Mesothelial cell of epicardium (in vitro differentiated cells): ENCODE results near the gene TNIP2. TPM values are rescaled to one million over a fixed set of nuclear protein-coding genes. Genes with fewer than 3 reads are reported as not detected.
A peak's percentile ranks its signal among the peaks of the same experiment; 100 is the strongest.

ENCODE experiments used
- DNase-seq, 2 experiments: peaks; one replicate each; pipeline ENCODE4 v3.0.0; 2021; ENCODE audit warnings: low spot score in 2 of 2; ENCODE audit not compliant: unreplicated experiment in 2 of 2
- H3K27ac Mint-ChIP-seq: 2 replicates; pipeline ENCODE4 v1.8.0; 2021; ENCODE audit warnings: mixed read lengths
- H3K27me3 Mint-ChIP-seq: 2 replicates; pipeline ENCODE4 v1.8.0; 2021; ENCODE audit warnings: low read depth, mixed read lengths
- H3K36me3 Mint-ChIP-seq: 2 replicates; pipeline ENCODE4 v1.8.0; 2021; ENCODE audit warnings: mixed read lengths
- H3K4me1 Mint-ChIP-seq: 2 replicates; pipeline ENCODE4 v1.8.0; 2021; ENCODE audit warnings: mixed read lengths
- H3K4me3 Mint-ChIP-seq: 2 replicates; pipeline ENCODE4 v1.8.0; 2021; ENCODE audit warnings: mild to moderate bottlenecking, moderate library complexity, mixed read lengths
- H3K9me3 Mint-ChIP-seq: 2 replicates; pipeline ENCODE4 v1.8.0; 2021; ENCODE audit warnings: mixed read lengths
- total RNA-seq: library from RNA; stranded (reverse); gene quantifications from 3 replicates; pipeline ENCODE4 v1.2.1, GENCODE V29; 2021
- TF ChIP-seq, protein P1 (sequence below): fragments of 200-600 bp; sonication (generic); IDR thresholded peaks from one replicate; pipeline ENCODE4 v1.5.0; 2021; ENCODE audit warnings: antibody characterized with exemption; ENCODE audit not compliant: unreplicated experiment

TNIP2 gene
- total RNA-seq, 1 donor from 2014 or later = 25.0 TPM

DNA sequence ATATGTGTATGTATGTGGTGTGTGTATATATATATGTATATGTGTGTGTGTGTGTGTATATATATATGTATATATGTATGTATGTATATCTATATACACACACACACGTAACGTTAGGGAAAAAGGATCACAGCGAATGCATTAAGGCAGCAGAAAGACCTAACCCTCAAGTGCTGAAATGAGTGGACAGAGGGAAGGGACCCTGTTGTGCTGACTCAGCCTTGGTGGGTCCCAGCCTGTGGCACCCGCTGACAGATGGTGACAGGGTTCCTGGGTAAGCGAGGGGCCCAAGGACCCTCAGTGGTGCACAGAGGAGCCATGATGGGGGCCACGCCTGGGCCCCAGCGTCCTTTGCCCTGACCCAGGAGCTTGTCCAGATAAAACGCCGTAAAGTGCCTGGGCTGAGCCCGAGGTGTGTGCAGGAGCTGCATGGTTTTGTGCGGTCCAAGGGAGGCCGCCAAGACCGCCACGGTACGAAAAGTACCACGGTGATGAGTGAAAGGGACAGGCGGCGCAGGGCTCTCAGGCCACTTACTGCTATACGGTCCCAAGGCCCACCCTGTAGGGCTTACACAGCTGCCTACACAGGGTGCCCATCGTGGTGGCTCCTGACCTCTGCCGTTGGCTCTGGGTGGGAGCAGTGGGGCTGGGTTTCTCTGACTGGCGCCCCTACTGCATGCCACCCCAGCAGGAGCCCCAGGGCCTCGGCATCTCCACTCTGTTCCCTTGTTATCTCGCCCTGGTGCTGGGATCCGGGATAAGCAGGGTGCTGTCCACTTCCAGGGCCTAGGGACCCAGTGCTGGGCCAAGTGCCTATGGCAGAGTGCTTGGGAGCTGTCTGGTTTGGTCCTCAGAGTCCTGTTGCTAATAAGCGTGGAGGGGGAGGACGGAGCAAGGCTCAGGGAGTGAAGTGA is 46.7 kb upstream of the TNIP2 start:
- Mint-ChIP-seq H3K9me3 (no peaks in the 10 kb centered on the region), H3K36me3 (no peaks in the 10 kb centered on the region), H3K4me1 (peaks cover 37% of the 10 kb centered on the region), H3K4me3 (no peak overlapping the region), H3K27me3 (no peaks in the 10 kb centered on the region), H3K27ac (no peak overlapping the region)
- TF ChIP-seq, protein P1, sequence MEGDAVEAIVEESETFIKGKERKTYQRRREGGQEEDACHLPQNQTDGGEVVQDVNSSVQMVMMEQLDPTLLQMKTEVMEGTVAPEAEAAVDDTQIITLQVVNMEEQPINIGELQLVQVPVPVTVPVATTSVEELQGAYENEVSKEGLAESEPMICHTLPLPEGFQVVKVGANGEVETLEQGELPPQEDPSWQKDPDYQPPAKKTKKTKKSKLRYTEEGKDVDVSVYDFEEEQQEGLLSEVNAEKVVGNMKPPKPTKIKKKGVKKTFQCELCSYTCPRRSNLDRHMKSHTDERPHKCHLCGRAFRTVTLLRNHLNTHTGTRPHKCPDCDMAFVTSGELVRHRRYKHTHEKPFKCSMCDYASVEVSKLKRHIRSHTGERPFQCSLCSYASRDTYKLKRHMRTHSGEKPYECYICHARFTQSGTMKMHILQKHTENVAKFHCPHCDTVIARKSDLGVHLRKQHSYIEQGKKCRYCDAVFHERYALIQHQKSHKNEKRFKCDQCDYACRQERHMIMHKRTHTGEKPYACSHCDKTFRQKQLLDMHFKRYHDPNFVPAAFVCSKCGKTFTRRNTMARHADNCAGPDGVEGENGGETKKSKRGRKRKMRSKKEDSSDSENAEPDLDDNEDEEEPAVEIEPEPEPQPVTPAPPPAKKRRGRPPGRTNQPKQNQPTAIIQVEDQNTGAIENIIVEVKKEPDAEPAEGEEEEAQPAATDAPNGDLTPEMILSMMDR = no peak
- no peak for DNase-seq

DNA sequence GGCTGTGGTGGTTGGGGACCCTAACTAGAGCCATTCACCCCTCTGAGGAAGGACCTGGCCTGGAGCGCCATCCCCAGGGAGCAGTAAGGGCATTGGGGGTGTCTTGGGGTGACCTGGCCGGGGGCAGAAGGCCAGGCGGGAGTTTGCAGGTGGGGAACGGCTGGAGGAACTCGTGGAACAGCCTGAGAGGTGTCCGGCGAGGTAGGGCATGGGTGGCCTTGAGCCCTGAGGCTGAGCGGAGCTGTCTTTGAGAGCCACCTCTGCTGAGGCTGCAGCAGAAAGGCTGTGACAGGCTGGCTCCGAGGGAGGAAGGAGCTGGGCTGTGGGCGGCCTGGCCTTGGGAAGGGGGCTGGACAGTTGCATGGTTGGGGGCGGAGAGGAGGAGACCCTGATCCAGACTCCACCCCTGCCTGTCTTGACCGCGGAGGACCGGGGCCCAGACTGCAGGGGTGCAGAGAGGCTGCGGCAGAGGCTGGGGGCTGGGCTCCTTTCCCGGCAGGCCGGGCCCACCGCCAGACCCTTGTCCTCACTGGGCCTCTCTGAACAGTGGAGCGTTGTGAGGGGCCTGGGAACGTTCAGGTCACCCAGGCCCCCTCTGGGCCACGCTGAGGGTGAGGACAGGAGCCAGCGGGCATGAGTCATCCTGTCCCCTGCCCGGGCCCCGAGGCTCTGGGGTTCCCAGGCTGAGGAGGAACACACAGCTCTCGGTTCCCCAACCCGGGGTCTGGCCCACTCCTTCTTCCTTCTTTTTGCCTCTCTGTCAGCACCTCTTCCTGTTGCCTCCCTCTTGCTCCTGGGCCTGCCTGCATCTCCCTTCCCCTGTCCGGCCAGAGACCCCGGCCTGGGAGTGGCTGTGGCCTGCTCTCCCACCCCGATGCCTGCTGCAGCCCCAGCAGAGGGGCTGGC is 44.8 kb upstream of the TNIP2 start:
- Mint-ChIP-seq H3K27me3 (no peaks in the 10 kb centered on the region), H3K9me3 (no peaks in the 10 kb centered on the region), H3K27ac (peak overlapping the region; percentile 82), H3K36me3 (no peaks in the 10 kb centered on the region), H3K4me1 (peaks cover 30% of the 10 kb centered on the region), H3K4me3 (no peak overlapping the region)
- TF ChIP-seq, protein P1 = no peak
- DNase-seq = peak; percentile 38 to 68

DNA sequence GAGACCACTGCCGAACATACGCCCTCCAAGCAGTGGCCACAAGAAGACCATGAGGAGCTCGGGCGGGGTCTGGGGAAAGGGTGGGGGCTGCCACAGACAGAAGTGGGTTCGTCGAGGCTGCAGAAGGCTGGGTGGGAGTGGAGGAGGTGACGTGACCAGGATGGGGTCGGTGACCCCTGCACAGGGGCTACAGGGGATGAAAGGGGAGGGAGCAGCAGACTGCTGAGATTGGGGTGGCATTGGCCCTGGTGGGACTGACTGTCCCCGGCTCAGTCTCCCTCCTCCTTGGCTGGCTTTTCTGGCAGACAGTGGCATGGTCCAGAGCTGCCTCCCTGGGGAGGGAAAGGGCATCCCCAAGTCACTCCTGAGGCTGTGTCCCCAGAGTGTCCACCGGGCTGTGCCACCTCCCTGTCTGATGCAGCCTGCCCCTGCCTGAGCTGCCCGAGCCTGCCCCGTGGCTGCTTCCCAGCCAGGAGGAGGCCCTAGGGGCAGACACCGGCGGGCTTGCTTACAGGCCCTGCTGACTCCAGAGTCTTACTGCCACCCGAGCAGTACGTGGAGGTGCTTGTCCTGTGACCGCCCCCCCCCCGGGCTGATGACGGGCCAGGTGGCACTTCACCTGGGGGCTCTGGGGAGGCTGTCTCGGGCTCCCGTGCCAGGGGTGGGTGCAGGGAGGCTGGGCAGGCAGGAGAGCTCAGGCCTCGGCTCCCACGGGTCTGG is 44.0 kb upstream of the TNIP2 start:
- H3K4me1 Mint-ChIP-seq = peaks cover 28% of the 10 kb centered on the region
- H3K4me3 Mint-ChIP-seq = no peak overlapping the region
- no peak overlapping the region for H3K27ac Mint-ChIP-seq
- H3K36me3 Mint-ChIP-seq = no peaks in the 10 kb centered on the region
- no peaks in the 10 kb centered on the region for H3K9me3 Mint-ChIP-seq
- no peaks in the 10 kb centered on the region for H3K27me3 Mint-ChIP-seq
- TF ChIP-seq, protein P1 = no peak
- DNase-seq = peak in 1 of 2 experiments; percentile 17

DNA sequence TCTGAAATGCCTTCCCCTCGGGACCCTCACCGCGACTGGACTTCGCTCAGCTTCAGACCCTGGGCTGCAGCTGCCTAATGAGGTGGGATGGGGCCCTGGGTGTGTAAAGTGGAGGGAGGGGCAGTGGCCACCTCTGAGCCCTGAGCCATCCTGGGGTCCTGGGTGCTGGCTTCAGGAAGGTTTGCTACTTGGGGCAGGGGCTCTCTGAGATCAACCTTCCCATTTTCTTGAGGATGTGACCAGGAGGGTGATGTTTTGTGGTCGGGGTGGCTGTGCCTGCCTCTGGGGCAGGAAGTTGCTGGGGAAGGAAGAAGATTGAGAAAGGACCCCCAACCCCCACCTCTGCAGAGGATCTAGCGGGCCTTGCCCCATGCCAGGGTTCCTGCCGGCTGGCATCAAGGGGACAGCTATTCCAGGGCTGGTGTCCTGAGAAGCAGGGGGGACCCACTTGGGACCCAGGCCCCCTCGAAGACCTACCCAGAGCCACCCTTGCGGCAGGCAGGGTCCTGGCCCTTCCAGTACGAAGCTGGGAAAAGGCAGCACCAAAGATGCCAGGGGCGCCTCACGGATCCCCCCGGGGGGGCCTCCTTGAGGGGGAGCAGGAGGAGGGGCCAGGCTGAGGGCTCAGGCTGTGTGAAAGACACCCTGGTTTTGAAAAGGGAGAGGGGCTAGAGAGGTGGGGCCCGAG is 43.2 kb upstream of the TNIP2 start:
- H3K27ac Mint-ChIP-seq = peak overlapping the region; percentile 78
- no peak overlapping the region for H3K4me3 Mint-ChIP-seq
- no peaks in the 10 kb centered on the region for H3K27me3 Mint-ChIP-seq
- DNase-seq = no peak
- H3K36me3 Mint-ChIP-seq = no peaks in the 10 kb centered on the region
- no peaks in the 10 kb centered on the region for H3K9me3 Mint-ChIP-seq
- peaks cover 36% of the 10 kb centered on the region for H3K4me1 Mint-ChIP-seq
- TF ChIP-seq, protein P1 = no peak
